SK-N-MC (cell line): ENCODE measurements around the gene SLC25A11.

ENCODE experiments used
- EZH2 ChIP-seq: fragments of 200-600 bp; sonication (generic); IDR thresholded peaks from one replicate; pipeline ENCODE4 v1.6.1; 2017; ENCODE audit warnings: antibody characterized with exemption
- POLR2AphosphoS5 ChIP-seq: IDR thresholded peaks from 2 replicates; pipeline ENCODE4 v1.6.1; 2012; ENCODE audit warnings: mild to moderate bottlenecking, low read depth, low read length, borderline replicate concordance

DNA sequence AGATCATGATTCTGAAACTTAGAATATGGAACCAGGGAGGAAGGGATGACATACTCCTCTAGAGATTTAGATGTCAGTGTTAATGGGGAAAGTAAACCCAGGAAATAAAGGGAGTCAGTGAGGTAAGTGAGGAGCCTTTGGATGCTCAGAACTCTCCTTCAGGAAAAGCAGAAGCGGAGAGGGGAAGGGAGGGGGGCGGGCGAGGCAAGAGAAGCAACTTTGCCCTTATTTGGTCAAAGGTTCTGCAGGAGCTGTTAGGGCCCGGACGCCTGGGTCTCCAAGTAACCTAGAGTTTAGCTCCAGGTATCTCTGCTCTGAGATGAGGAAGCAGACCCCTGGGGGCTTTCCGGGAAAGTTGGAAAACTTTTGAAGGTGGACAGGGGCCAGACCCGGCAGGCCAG is 7.2 kb upstream of the SLC25A11 start:
- TF ChIP-seq POLR2AphosphoS5 (no peak), EZH2 (no peak)
